Endothelial cell of hepatic sinusoid (primary cell): ENCODE measurements around the gene SGCA.

Experiments
- in situ Hi-C: cut with HindIII; loops from 2 replicates; pipeline ENCODE4 v1.10.0; 2017; ENCODE audit warnings: low sequenced_read_pairs

The SGCA gene

DNA sequence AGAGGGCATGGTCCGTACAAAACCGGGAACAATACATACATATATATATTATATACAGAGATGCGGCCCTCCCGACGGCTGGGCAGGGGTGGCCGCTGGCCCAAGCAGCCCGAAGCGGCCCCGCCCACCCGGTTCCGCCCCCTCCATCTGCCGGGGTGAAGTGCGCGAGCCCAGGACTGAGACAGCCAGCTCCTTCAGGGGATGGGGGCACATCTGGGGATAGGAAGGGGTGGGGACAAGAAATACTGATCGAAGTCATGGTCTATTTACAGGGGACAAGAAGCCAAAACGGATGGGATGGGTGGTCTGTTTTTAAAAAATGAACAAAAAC is 32.1 kb upstream of the SGCA start:
- in situ Hi-C loops: loop anchor here (5.0 kb wide), 1 partner anchor 36 kb away; the partner anchor contains the start of gene PDK2

DNA sequence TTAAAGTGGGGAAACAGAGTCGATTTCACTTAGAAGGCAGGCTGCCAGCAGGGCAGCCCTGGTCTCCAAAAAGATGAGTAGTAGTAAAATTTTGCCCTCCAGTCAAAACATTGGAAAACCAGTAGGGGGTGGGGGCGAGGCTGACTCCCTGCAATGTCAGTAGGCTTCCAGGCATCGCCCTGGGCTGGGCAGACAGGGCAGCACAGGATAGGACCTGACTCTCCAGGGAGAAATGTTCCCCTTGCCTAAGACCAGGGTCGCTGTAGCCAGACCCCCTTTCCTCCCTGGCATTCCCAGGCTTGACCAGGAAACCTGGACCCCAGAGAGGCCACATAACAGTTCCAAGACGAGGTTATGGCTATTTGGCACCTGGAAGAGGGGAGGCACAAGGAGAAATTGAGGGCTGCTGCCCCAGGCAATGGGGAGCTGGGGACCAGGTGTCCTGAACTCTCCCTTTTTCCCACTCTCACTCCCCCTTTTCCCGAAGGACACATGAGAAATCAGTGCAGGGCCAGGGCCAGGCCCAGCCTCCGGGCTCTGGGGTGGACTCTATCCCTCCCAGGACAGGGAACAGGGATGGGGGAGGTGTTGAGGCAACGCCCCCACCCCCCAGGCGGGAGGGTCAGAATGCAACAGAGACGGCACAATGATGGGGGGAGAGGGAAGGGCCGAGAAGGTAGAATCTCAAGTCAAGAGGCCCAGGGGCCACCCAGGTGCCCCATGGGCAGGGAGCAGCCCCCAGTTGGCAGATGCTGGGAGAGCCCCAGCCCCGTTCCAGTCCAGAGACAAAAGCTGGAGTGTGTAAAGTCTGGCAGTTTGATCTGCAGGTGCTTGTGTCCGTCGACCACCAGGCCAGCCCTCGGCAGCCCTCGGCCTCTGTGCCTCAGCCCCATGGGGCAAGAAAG is 31.3 kb upstream of the SGCA start:
- in situ Hi-C loops: loop anchor here (5.0 kb wide), 1 partner anchor 37 kb away; the partner anchor contains the start of gene PDK2

- in situ Hi-C loops: no loop called here
Observed at GRCh38 chr17:50135316-50136095, 30.3 kb upstream of the SGCA start.

GRCh38 chr17:50136096-50136687 is 29.6 kb upstream of the SGCA start:
- in situ Hi-C loops: no loop called here

GRCh38 chr17:50137042-50137441 is 28.8 kb upstream of the SGCA start:
- in situ Hi-C loops: no loop called here

GRCh38 chr17:50139185-50139783 is 26.5 kb upstream of the SGCA start:
- in situ Hi-C loops: no loop called here

GRCh38 chr17:50139950-50140885 is 25.6 kb upstream of the SGCA start:
- in situ Hi-C loops: no loop called here

GRCh38 chr17:50141026-50141744 is 24.6 kb upstream of the SGCA start:
- in situ Hi-C loops: no loop called here

- in situ Hi-C loops: no loop called here
Observed at GRCh38 chr17:50141745-50142110, 24.1 kb upstream of the SGCA start.

DNA sequence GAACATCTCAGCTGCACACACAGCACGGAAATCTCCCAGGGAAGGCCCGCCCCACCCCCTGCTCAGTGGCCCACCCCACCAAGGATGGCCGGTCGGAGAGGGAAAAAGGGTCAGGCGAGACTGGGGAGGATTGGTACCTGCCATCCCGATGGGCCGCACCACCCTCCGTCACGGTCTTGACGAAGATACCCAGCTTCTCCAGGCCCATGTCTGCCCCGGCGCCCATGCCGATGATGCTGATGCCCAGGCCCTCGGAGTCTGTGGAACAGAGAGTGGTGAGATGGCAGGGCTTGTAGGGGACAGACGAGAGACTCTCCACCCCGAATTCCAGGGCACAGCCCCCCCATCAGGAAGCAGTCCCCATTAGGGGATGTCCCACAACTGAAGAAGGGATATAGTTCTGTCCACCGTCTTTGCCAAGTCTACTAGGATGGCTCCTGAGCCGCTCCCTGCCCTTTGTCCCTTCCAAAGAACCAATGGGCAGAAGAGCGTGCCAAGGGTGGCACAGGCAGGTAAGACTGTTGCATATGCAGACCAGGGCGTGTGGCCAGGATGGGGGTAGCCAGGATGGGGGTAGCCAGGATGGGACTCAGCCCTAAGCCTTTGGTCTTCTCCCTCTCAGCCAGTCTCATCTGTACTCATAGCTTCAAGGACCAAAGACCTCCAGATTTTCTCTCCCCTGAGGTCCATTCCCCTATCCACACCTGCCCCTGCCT is 22.2 kb upstream of the SGCA start:
- in situ Hi-C loops: no loop called here

DNA sequence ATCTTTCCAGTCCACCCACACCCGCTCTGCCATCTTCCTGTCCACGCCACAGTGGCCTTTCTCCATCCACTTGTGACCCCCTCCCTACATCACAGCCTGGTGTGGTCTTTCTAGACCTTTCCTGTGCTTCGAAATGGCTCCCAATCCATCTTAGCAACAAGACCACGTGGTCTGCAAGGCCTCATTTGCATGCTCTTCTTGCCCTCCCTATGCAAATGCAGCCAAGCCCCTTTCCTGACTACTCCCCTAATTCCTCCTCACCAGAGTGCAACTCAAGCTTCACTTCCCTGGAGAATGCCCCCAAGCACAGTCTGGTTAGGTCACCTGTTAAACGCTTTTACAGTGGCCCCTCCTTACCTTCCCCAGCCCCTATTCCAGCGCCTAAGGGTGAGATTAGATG is 21.4 kb upstream of the SGCA start:
- in situ Hi-C loops: no loop called here

- in situ Hi-C loops: loop anchor here (5.0 kb wide), 1 partner anchor 72 kb away; no protein-coding TSS in a partner anchor
Observed at GRCh38 chr17:50144845-50145531, 20.8 kb upstream of the SGCA start.

DNA sequence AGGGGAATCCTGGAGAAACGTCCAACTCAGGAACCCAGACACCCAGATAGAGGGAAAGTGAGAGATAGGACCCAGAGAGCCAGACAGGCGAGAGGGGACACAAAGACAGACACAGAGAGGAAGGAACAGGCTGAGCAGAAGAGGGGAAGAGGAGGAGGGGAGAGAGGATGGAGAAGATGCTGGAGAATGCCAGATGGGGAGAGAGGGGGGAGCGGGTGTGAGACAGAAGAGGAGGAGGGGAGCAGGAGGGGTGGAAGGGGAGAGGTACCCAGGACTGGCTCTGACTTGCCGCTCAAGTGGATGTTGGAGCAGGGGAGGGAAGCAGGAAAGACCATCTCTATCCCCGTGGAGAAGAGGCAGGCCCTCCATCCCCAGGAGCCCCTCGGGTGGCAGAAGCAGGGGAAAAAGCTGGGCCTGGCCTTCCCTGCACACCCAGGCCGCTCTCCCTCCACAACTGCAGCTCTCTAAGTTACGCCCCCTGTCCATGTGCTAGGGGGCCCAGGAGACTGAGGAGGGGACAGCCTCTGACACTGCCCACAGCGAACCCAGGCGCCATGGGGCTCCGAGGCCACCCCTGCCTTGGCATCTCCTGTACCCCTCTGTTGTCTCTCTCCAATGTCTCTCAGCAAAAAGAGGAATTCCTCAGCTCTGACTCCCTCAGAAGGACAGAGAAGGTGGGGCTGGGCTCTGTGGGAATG is 20.1 kb upstream of the SGCA start:
- in situ Hi-C loops: loop anchor here (5.0 kb wide), 1 partner anchor 72 kb away; no protein-coding TSS in a partner anchor

DNA sequence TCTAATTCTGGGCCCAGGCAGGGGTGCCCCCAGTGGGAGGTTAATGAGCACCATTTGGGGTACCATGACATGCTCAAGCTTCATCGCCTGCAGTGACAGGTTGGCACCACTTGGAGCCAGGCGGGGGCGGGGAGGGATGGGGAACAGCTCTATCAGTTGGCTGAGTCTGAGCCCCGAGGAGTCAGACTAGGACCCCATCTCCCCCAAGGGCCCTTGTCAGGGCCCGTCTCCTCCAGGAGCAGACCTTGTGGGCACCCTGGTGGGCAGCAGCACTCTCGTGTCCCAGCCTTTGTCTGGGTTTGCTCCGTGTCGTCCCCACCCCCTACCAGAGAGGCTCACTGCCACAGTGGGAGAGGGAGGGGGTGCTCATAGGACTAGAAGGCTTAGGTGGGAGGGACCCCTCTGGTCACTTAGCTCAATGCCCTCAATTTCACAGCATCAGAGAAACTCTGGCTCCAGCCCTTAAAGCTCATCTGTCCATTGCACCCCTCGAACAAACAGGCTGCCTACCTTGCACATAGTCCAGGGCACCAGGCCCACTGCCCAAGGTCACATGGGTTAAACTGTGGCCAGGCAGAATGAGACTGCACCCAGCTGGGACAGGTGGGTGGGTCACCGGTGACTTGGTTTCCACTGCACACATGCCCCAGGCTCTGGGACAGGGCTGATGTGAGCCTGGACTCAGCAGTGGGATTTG is 19.4 kb upstream of the SGCA start:
- in situ Hi-C loops: loop anchor here (5.0 kb wide), 1 partner anchor 71 kb away; no protein-coding TSS in a partner anchor

- in situ Hi-C loops: loop anchor here (5.0 kb wide), 1 partner anchor 70 kb away; no protein-coding TSS in a partner anchor
Observed at GRCh38 chr17:50146927-50147665, 18.7 kb upstream of the SGCA start.

DNA sequence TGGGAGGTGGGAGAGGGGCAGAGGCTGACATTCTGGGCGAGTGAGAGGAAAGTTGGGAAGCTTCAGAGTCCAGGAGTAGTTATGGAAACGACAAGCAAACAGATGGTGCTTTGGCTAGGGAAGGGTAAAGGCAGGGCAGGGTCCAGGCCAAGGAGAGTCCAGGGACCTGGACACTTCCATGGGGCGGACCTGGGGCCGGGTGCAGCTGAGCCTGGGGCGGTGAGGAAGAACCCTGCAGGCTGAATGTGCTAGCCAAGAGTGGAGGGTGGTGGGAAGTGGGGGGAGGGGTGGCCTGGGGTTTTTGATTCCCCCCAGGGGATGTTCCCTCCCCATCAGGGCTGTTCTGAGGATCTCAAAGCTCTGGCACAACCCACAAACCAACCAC is 18.0 kb upstream of the SGCA start:
- in situ Hi-C loops: loop anchor here (5.0 kb wide), 1 partner anchor 69 kb away; no protein-coding TSS in a partner anchor
